HEK293 (cell line): Measurements from ENCODE around the gene SH3PXD2B.

ENCODE experiments used
- GFI1B ChIP-seq: fragments of 450-650 bp; formaldehyde crosslinking; IDR thresholded peaks from 2 replicates; pipeline ENCODE4 v1.5.1; 2016; ENCODE audit warnings: missing biosample characterization, missing genetic modification characterization
- HIC1 ChIP-seq: fragments of 450-650 bp; formaldehyde crosslinking; IDR thresholded peaks from 2 replicates; pipeline ENCODE4 v1.5.1; 2016; ENCODE audit warnings: missing biosample characterization, missing genetic modification characterization
- IKZF3 ChIP-seq: fragments of 450-650 bp; IDR thresholded peaks from 2 replicates; pipeline ENCODE4 v1.5.0; 2018; ENCODE audit warnings: missing biosample characterization, mild to moderate bottlenecking, missing genetic modification characterization, moderate library complexity
- INSM2 ChIP-seq: fragments of 450-650 bp; formaldehyde crosslinking; IDR thresholded peaks from 2 replicates; pipeline ENCODE4 v1.5.1; 2016; ENCODE audit warnings: missing biosample characterization, missing genetic modification characterization
- MEIS1 ChIP-seq: sonication (generic); formaldehyde crosslinking; IDR thresholded peaks from 2 replicates; pipeline ENCODE4 v1.8.1; 2022; ENCODE audit warnings: missing genetic modification reagents, mild to moderate bottlenecking, borderline replicate concordance
- PRDM1 ChIP-seq: fragments of 450-650 bp; formaldehyde crosslinking; IDR thresholded peaks from 2 replicates; pipeline ENCODE4; 2016; ENCODE audit warnings: missing biosample characterization, missing genetic modification characterization
- SETDB1 ChIP-seq: IDR thresholded peaks from one replicate; pipeline ENCODE4 v1.6.1; 2017; ENCODE audit warnings: mild to moderate bottlenecking, low read length, moderate library complexity, mixed read lengths; ENCODE audit not compliant: insufficient read length
- WT1 ChIP-seq: fragments of 450-650 bp; formaldehyde crosslinking; IDR thresholded peaks from 2 replicates; pipeline ENCODE4 v1.5.1; 2016; ENCODE audit warnings: missing biosample characterization, missing genetic modification characterization
- ZBTB17 ChIP-seq: fragments of 450-650 bp; formaldehyde crosslinking; IDR thresholded peaks from 2 replicates; pipeline ENCODE4 v1.5.1; 2016; ENCODE audit warnings: missing biosample characterization, missing genetic modification characterization
- ZBTB6 ChIP-seq: fragments of 450-650 bp; formaldehyde crosslinking; IDR thresholded peaks from 2 replicates; pipeline ENCODE4 v1.5.1; 2017; ENCODE audit warnings: missing biosample characterization, missing genetic modification characterization
- ZBTB8A ChIP-seq: fragments of 450-650 bp; formaldehyde crosslinking; IDR thresholded peaks from 2 replicates; pipeline ENCODE4 v1.5.1; 2016; ENCODE audit warnings: missing biosample characterization, missing genetic modification characterization
- ZEB2 ChIP-seq: fragments of 450-650 bp; formaldehyde crosslinking; IDR thresholded peaks from 2 replicates; pipeline ENCODE4 v1.5.1; 2016; ENCODE audit warnings: missing biosample characterization, missing genetic modification characterization
- ZFP37 ChIP-seq: fragments of 450-650 bp; formaldehyde crosslinking; IDR thresholded peaks from 2 replicates; pipeline ENCODE4 v1.5.1; 2016; ENCODE audit warnings: missing biosample characterization, missing genetic modification characterization
- ZNF169 ChIP-seq: fragments of 450-650 bp; formaldehyde crosslinking; IDR thresholded peaks from 2 replicates; pipeline ENCODE4 v1.5.1; 2016; ENCODE audit warnings: missing biosample characterization, missing genetic modification characterization
- ZNF18 ChIP-seq: fragments of 450-650 bp; formaldehyde crosslinking; IDR thresholded peaks from 2 replicates; pipeline ENCODE4 v1.5.1; 2016; ENCODE audit warnings: missing biosample characterization, missing genetic modification characterization
- ZNF202 ChIP-seq: fragments of 450-650 bp; formaldehyde crosslinking; IDR thresholded peaks from 2 replicates; pipeline ENCODE4 v1.5.1; 2016; ENCODE audit warnings: missing biosample characterization, missing genetic modification characterization, borderline replicate concordance
- ZNF24 ChIP-seq: fragments of 450-650 bp; formaldehyde crosslinking; IDR thresholded peaks from 2 replicates; pipeline ENCODE4 v1.5.1; 2016; ENCODE audit warnings: missing biosample characterization, missing genetic modification characterization
- ZNF341 ChIP-seq: fragments of 450-650 bp; formaldehyde crosslinking; IDR thresholded peaks from 2 replicates; pipeline ENCODE4; 2016; ENCODE audit warnings: low read depth, missing biosample characterization, missing genetic modification characterization
- ZNF518A ChIP-seq: fragments of 450-650 bp; formaldehyde crosslinking; conservative IDR thresholded peaks from 2 replicates; pipeline ENCODE4 v1.5.1; 2016; ENCODE audit warnings: low read depth, missing biosample characterization, missing genetic modification characterization
- ZNF561 ChIP-seq: fragments of 450-650 bp; IDR thresholded peaks from 2 replicates; pipeline ENCODE4 v1.5.1; 2018; ENCODE audit warnings: missing biosample characterization, missing genetic modification characterization, borderline replicate concordance
- ZNF843 ChIP-seq: fragments of 450-650 bp; formaldehyde crosslinking; IDR thresholded peaks from 2 replicates; pipeline ENCODE4 v1.5.1; 2016; ENCODE audit warnings: missing biosample characterization, missing genetic modification characterization

Gene SH3PXD2B

GRCh38 chr5:172280929-172281328, 173.4 kb downstream of the SH3PXD2B start (continued):
- TF ChIP-seq ZNF341 (peak; percentile 26; the same call in 1 of the 2 replicates), ZNF24 (0 out of 2 replicates have a peak, but pooled peaks have one; percentile 58), ZBTB8A (tag by site-specific recombination) (peak; percentile 75), ZBTB6 (tag by site-specific recombination) (peak; percentile 56; the same call in 1 of the 2 replicates), IKZF3 (peak; percentile 89), PRDM1 (tag by site-specific recombination) (0 out of 2 replicates have a peak, but pooled peaks have one; percentile 3), MEIS1 (CRISPR knock-in tag) (no peak), ZBTB17 (tag by site-specific recombination) (peak; percentile 58), ZNF169 (tag by site-specific recombination) (no peak), INSM2 (no peak; the same call in 1 of the 2 replicates), ZNF18 (tag by site-specific recombination) (peak; percentile 16; the same call in 1 of the 2 replicates), ZNF561 (peak; percentile 53; the same call in 1 of the 2 replicates), ZEB2 (peak; percentile 46; the same call in 1 of the 2 replicates), GFI1B (tag by site-specific recombination) (peak; percentile 42; the same call in 1 of the 2 replicates), ZFP37 (no peak), ZNF202 (tag by site-specific recombination) (no peak), WT1 (peak; percentile 48; the same call in 1 of the 2 replicates), HIC1 (tag by site-specific recombination) (peak; percentile 66), ZNF518A (0 out of 2 replicates have a peak, but pooled peaks have one; percentile 6), ZNF843 (tag by site-specific recombination) (peak; percentile 56), SETDB1 (no peak)
- TF ChIP-seq, all 188 proteins: peak for 30
